GM12878 (cell line): Measurements from ENCODE around the gene PPP3CA. TPM values are rescaled to one million over a fixed set of nuclear protein-coding genes. Genes with fewer than 3 reads are reported as not detected.
A peak's percentile ranks its signal among the peaks of the same experiment; 100 is the strongest.

ENCODE experiments used
- ATAC-seq: fragments of 200-7000 bp; cut with Tn5 transposase; 3 replicates; pipeline ENCODE4 v1.9.1; 2020; ENCODE audit warnings: mild to moderate bottlenecking, moderate library complexity
- BruUV-seq: library from RNA; stranded (reverse); fragments of 400-500 nt; replicated peaks from 2 replicates; lab custom pipeline; 2021; lab: Mats Ljungman, UMichigan
- CTCF ChIA-PET: fragments of 300-600 bp; sonication (Branson Sonifier 250); formaldehyde crosslinking; extraction: SDS; loops from one replicate; lab custom pipeline; 2021; ENCODE audit warnings: inconsistent platforms; lab: Yijun Ruan, JAX
- POLR2A ChIA-PET: fragments of 350-600 bp; formaldehyde crosslinking; extraction: SDS; loops from one replicate; lab custom pipeline; 2021; ENCODE audit warnings: inconsistent platforms; lab: Charles Lee
- RAD21 ChIA-PET: fragments of 300-600 bp; sonication (Branson Sonifier 250); formaldehyde crosslinking; loops from one replicate; lab custom pipeline; 2023; ENCODE audit warnings: antibody characterized with exemption; ENCODE audit not compliant: unreplicated experiment; lab: Charles Lee
- SMC1A ChIA-PET: fragments of 300-600 bp; sonication (Branson Sonifier 250); formaldehyde crosslinking; loops from one replicate; lab custom pipeline; 2023; ENCODE audit not compliant: unreplicated experiment, uncharacterized antibody; lab: Charles Lee
- DNase-seq: peaks from one replicate; pipeline ENCODE4 v3.0.0-alpha.2; 2011; ENCODE audit warnings: low read depth, low spot score
- FAIRE-seq: peaks from 3 replicates; lab custom pipeline; 2011; peaks lifted over from hg19 to GRCh38; lab: Jason Lieb, UNC
- H2AFZ ChIP-seq: 2 replicates; pipeline ENCODE4 v1.6.0; 2011; ENCODE audit warnings: low read depth, low read length, control low read depth; ENCODE audit not compliant: control insufficient read depth
- H3K27ac ChIP-seq: 2 replicates; pipeline ENCODE4 v1.5.1; 2011; ENCODE audit warnings: control low read depth; ENCODE audit not compliant: control insufficient read depth, insufficient read depth
- H3K27me3 ChIP-seq, 2 experiments: replicated peaks in 1 of 2; 2 replicates each; pipeline versions ENCODE4 v1.6.0 to v1.6.1; 2011; ENCODE audit warnings: low read length in 1 of 2; ENCODE audit not compliant: control insufficient read depth in 2 of 2, insufficient read depth in 2 of 2
- H3K36me3 ChIP-seq, 2 experiments: 2 replicates each; pipeline ENCODE4 v1.5.1; 2011; ENCODE audit warnings: low read length in 1 of 2; ENCODE audit not compliant: control insufficient read depth in 2 of 2, insufficient read depth in 2 of 2
- H3K4me1 ChIP-seq: 2 replicates; pipeline ENCODE4 v1.6.1; 2011; ENCODE audit warnings: mild to moderate bottlenecking, low read length, moderate library complexity, mixed read lengths; ENCODE audit not compliant: control insufficient read depth, insufficient read depth
- H3K4me2 ChIP-seq: 2 replicates; pipeline ENCODE4 v1.6.0; 2011; ENCODE audit warnings: control low read depth; ENCODE audit not compliant: control insufficient read depth, insufficient read depth
- H3K4me3 ChIP-seq: fragments of 200-600 bp; sonication (generic); 2 replicates; pipeline ENCODE4 v1.5.1; 2016
- H3K79me2 ChIP-seq: 2 replicates; pipeline ENCODE4 v1.6.0; 2011; ENCODE audit warnings: low read length; ENCODE audit not compliant: control insufficient read depth, insufficient read depth
- H3K9ac ChIP-seq: 2 replicates; pipeline ENCODE4 v1.8.0; 2011; ENCODE audit warnings: low read length, control low read depth, mixed read lengths; ENCODE audit not compliant: control insufficient read depth, insufficient read depth
- H3K9me3 ChIP-seq: replicated peaks from 3 replicates; pipeline ENCODE4 v1.5.1; 2011; ENCODE audit warnings: mild to moderate bottlenecking, low read length; ENCODE audit not compliant: control insufficient read depth, insufficient read depth
- H4K20me1 ChIP-seq: 2 replicates; pipeline ENCODE4 v1.6.0; 2011; ENCODE audit not compliant: control insufficient read depth, insufficient read depth
- ASH2L ChIP-seq: fragments of 300-600, 200-600 bp; sonication (generic); IDR thresholded peaks from 2 replicates; pipeline ENCODE4 v1.6.1; 2017; ENCODE audit warnings: low read depth, mild to moderate bottlenecking, borderline replicate concordance
- ATF7 ChIP-seq: fragments of 450-650 bp; IDR thresholded peaks from 2 replicates; pipeline ENCODE4 v1.6.1; 2016; ENCODE audit warnings: low read depth, mild to moderate bottlenecking
- CEBPB ChIP-seq, 2 experiments: fragments of 150-350 bp in 1 of 2; IDR thresholded peaks; 2 replicates each; pipeline ENCODE4 v1.6.1; 2012 to 2014; ENCODE audit warnings: low read depth in 2 of 2, low read length in 2 of 2, borderline replicate concordance in 1 of 2, inconsistent platforms in 1 of 2
- FOXK2 ChIP-seq: fragments of 450-650 bp; IDR thresholded peaks from 2 replicates; pipeline ENCODE4 v1.6.1; 2017; ENCODE audit warnings: mild to moderate bottlenecking, moderate library complexity
- HDAC6 ChIP-seq: fragments of 200-600 bp; sonication (generic); IDR thresholded peaks from one replicate; pipeline ENCODE4 v1.8.0; 2017; ENCODE audit warnings: antibody characterized with exemption; ENCODE audit not compliant: unreplicated experiment
- WGBS: methylation state at CpG from one replicate; pipeline ENCODE4 v1.1.6; 2016; ENCODE audit warnings: low lambda C conversion rate; ENCODE audit not compliant: insufficient replicate concordance, insufficient coverage; ENCODE audit errors: missing lambda C conversion rate; 5-methylcytosine and 5-hydroxymethylcytosine counted together
- in situ Hi-C: fragments of 300-500 bp; cut with MboI; formaldehyde crosslinking; loops from 9 replicates; pipeline ENCODE4 v1.14.3; 2018; ENCODE audit warnings: mixed read lengths
- intact Hi-C: fragments of 100-400 bp; cut with micrococcal nuclease; formaldehyde crosslinking; loops from one replicate; pipeline ENCODE4 v1.14.2; 2022; ENCODE audit not compliant: unreplicated experiment
- polyA plus RNA-seq, 11 experiments: library from polyadenylated mRNA; depleted of rRNA in 4 of 11; unstranded in 6 of 11; stranded (reverse) in 5 of 11; fragments of >200 nt; fragmentation: Nextera tagmentation in 4 of 11; fragmentation: Illumina TruSeq in 1 of 11; extraction: Ambion mirVana in 4 of 11; extraction: Trizol in 1 of 11; gene quantifications; 1 replicate in 1 of 11; 2 replicates in 10 of 11; pipeline versions ENCODE4 v1.2.1 to v1.2.3, GENCODE V29; 2011 to 2016; ENCODE audit warnings: inconsistent platforms in 2 of 11, missing spikeins in 2 of 11, low read depth in 1 of 11
- total RNA-seq, 4 experiments: library from RNA; depleted of rRNA in 3 of 4; stranded (reverse); fragments of >200 nt in 3 of 4; fragmentation: Illumina TruSeq in 1 of 4; extraction: Trizol in 1 of 4; gene quantifications; 2 replicates each; pipeline versions ENCODE4 v1.2.1 to v1.2.3, GENCODE V29; 2013 to 2021

PPP3CA gene
- total and polyA plus RNA-seq, 10 of the 15 experiments (the other 5 are each of a cell fraction or from before 2014, with no cell fraction given), result 0.33 to 9.0 (median 1.0) TPM

- H2AFZ ChIP-seq, result no peak overlapping the region
- SMC1A ChIA-PET, result interaction anchor here (0.7 to 1.9 kb wide), 3 partner anchors 9 to 1065 kb away, joined by 3 to 4 read pairs (median 3); no protein-coding TSS in a partner anchor
- H3K27ac ChIP-seq, result no peak overlapping the region
- no peaks in the 10 kb centered on the region for H3K27me3 ChIP-seq
- TF ChIP-seq FOXK2, result no peak
- no peak for TF ChIP-seq HDAC6
- no peak for TF ChIP-seq CEBPB (IDR thresholded peaks at IDR 0.05; ENCODE audit: borderline replicate concordance in 1 of 2, low read depth in 2 of 2, low read length in 2 of 2)
- no peaks in the 10 kb centered on the region for H3K9me3 ChIP-seq
- no peak overlapping the region for H3K4me2 ChIP-seq
- CTCF ChIA-PET, result interaction anchor here (0.6 to 2.8 kb wide), 4 partner anchors 10 to 503 kb away, joined by 3 to 12 read pairs (median 4); no protein-coding TSS in a partner anchor
- no peak overlapping the region for H3K9ac ChIP-seq
- DNase-seq, result no peak
- WGBS, result 95% methylated on average over 3 of the region's 3 CpGs
- H3K4me3 ChIP-seq, result no peak overlapping the region
- in situ Hi-C loops, result no loop called here
- H3K36me3 ChIP-seq, result no peaks in the 10 kb centered on the region
- H4K20me1 ChIP-seq, result no peaks in the 10 kb centered on the region
- no peaks in the 10 kb centered on the region for H3K79me2 ChIP-seq
- RAD21 ChIA-PET, result interaction anchor here (1.2 kb wide), 1 partner anchor 55 kb away, joined by 3 read pairs; no protein-coding TSS in a partner anchor
- FAIRE-seq, result no peak
- no peak for ATAC-seq
- intact Hi-C loops, result loop anchor here (5.0 kb wide), 1 partner anchor 141 kb away; no protein-coding TSS in a partner anchor
- no TSS peak for BruUV-seq
- POLR2A ChIA-PET, result interaction anchor here (0.6 to 0.7 kb wide), 2 partner anchors 264 to 959 kb away, joined by 4 to 5 read pairs; no protein-coding TSS in a partner anchor
- H3K4me1 ChIP-seq, result peaks cover 13% of the 10 kb centered on the region
Observed at GRCh38 chr4:101158134-101158482, 189.2 kb downstream of the PPP3CA start.

GRCh38 chr4:101157415-101158133 lies 189.8 kb downstream of the PPP3CA start:
- in situ Hi-C loops, result no loop called here

More at GRCh38 chr4:101157415-101158133, 189.8 kb downstream of the PPP3CA start:
- DNase-seq, result no peak
- ChIA-PET SMC1A (interaction anchor here (0.7 to 1.9 kb wide), 3 partner anchors 8 to 1064 kb away, joined by 3 to 4 read pairs (median 3); no protein-coding TSS in a partner anchor), CTCF (interaction anchor here (0.6 to 2.8 kb wide), 4 partner anchors 11 to 504 kb away, joined by 3 to 12 read pairs (median 4); no protein-coding TSS in a partner anchor), RAD21 (no interaction called here), POLR2A (interaction anchor here (0.6 to 0.7 kb wide), 2 partner anchors 264 to 959 kb away, joined by 4 to 5 read pairs; no protein-coding TSS in a partner anchor)
- Histone ChIP-seq H4K20me1 (no peaks in the 10 kb centered on the region), H3K4me3 (no peak overlapping the region), H3K4me2 (no peak overlapping the region), H2AFZ (no peak overlapping the region), H3K4me1 (peaks cover 13% of the 10 kb centered on the region), H3K27ac (no peak overlapping the region), H3K9ac (no peak overlapping the region), H3K79me2 (no peaks in the 10 kb centered on the region), H3K27me3 (no peaks in the 10 kb centered on the region), H3K36me3 (no peaks in the 10 kb centered on the region), H3K9me3 (no peaks in the 10 kb centered on the region)
- intact Hi-C loops, result loop anchor here (5.0 kb wide), 1 partner anchor 140 kb away; no protein-coding TSS in a partner anchor
- BruUV-seq, result no TSS peak
- WGBS, result 72% methylated on average over 5 of the region's 5 CpGs
- TF ChIP-seq ASH2L, result no peak
- peak; percentile 54; the same call in 1 of the 2 replicates for TF ChIP-seq ATF7
- peak; percentile 27 for FAIRE-seq
- ATAC-seq, result no peak
